ENCODE data around the gene DGCR2.
"Not testable (repeated sequence)": the region's sequence is repeated elsewhere in the genome, so short reads cannot be mapped to it uniquely, and the experiment has no call there.

Gene DGCR2

GRCh38 chr22:19034031-19034723 is 88.0 kb downstream of the DGCR2 start:
- DNase-seq (ENCODE audit: low spot score); in situ Hi-C loops (cut with MboI; ENCODE audit: low sequenced_read_pairs, unreplicated experiment): not testable (repeated sequence)

GRCh38 chr22:19033568-19033905 is 88.7 kb downstream of the DGCR2 start:
- in situ Hi-C loops (cut with MboI; ENCODE audit: low sequenced_read_pairs, unreplicated experiment); DNase-seq (ENCODE audit: low spot score): not testable (repeated sequence)

- DNase-seq (ENCODE audit: low spot score); in situ Hi-C loops (cut with MboI; ENCODE audit: low sequenced_read_pairs, unreplicated experiment): not testable (repeated sequence)
Measured at GRCh38 chr22:19032898-19033567, 89.2 kb downstream of the DGCR2 start.

- DNase-seq (ENCODE audit: low spot score); in situ Hi-C loops (cut with MboI; ENCODE audit: low sequenced_read_pairs, unreplicated experiment): not testable (repeated sequence)
Measured at GRCh38 chr22:19032156-19032785, 89.9 kb downstream of the DGCR2 start.

GRCh38 chr22:19030889-19031252 is 91.3 kb downstream of the DGCR2 start:
- in situ Hi-C loops (cut with MboI; ENCODE audit: low sequenced_read_pairs, unreplicated experiment); DNase-seq (ENCODE audit: low spot score): not testable (repeated sequence)

GRCh38 chr22:19030226-19030888 is 91.9 kb downstream of the DGCR2 start:
- DNase-seq (ENCODE audit: low spot score); in situ Hi-C loops (cut with MboI; ENCODE audit: low sequenced_read_pairs, unreplicated experiment): not testable (repeated sequence)

- in situ Hi-C loops (cut with MboI; ENCODE audit: low sequenced_read_pairs, unreplicated experiment); DNase-seq (ENCODE audit: low spot score): not testable (repeated sequence)
Measured at GRCh38 chr22:19029113-19030103, 92.8 kb downstream of the DGCR2 start.

- in situ Hi-C loops (cut with MboI; ENCODE audit: low sequenced_read_pairs, unreplicated experiment): not testable (repeated sequence)
Measured at GRCh38 chr22:19028060-19028455, 94.2 kb downstream of the DGCR2 start.

GRCh38 chr22:19027371-19028059 is 94.7 kb downstream of the DGCR2 start:
- in situ Hi-C loops (cut with MboI; ENCODE audit: low sequenced_read_pairs, unreplicated experiment); DNase-seq (ENCODE audit: low spot score): not testable (repeated sequence)

More at GRCh38 chr22:19028060-19028455, 94.2 kb downstream of the DGCR2 start:
- DNase-seq (ENCODE audit: low spot score): not testable (repeated sequence)

GRCh38 chr22:19026080-19026479 is 96.1 kb downstream of the DGCR2 start:
- DNase-seq (ENCODE audit: low spot score); in situ Hi-C loops (cut with MboI; ENCODE audit: low sequenced_read_pairs, unreplicated experiment): not testable (repeated sequence)

GRCh38 chr22:19024956-19025489 is 97.2 kb downstream of the DGCR2 start:
- DNase-seq (ENCODE audit: low spot score): not testable (repeated sequence)
- in situ Hi-C loops (cut with MboI; ENCODE audit: low sequenced_read_pairs, unreplicated experiment): loop anchor here (25.0 kb wide), 1 partner anchor 237 kb away; no protein-coding TSS in a partner anchor

- in situ Hi-C loops (cut with MboI; ENCODE audit: low sequenced_read_pairs, unreplicated experiment): loop anchor here (25.0 kb wide), 1 partner anchor 238 kb away; no protein-coding TSS in a partner anchor
- not testable (repeated sequence) for DNase-seq (ENCODE audit: low spot score)
Measured at GRCh38 chr22:19023931-19024330, 98.3 kb downstream of the DGCR2 start.

Data from GM13976 (cell line).